PC-3 (cell line): ENCODE results near the gene EDC3. TPM values are rescaled to one million over a fixed set of nuclear protein-coding genes. Genes with fewer than 3 reads are reported as not detected.

ENCODE experiments used
- ATAC-seq: fragments of 200-7000 bp; cut with Tn5 transposase; 2 replicates; pipeline ENCODE4 v1.9.1; 2020; ENCODE audit warnings: mild to moderate bottlenecking, moderate library complexity
- BruUV-seq: library from RNA; stranded (reverse); fragments of 400-500 nt; replicated peaks from 2 replicates; lab custom pipeline; 2021; lab: Mats Ljungman, UMichigan
- CTCF ChIA-PET: fragments of 300-600 bp; sonication (Branson Sonifier 250); formaldehyde crosslinking; loops from one replicate; lab custom pipeline; 2022; ENCODE audit warnings: antibody characterized with exemption; lab: Charles Lee
- POLR2A ChIA-PET: fragments of 300-600 bp; sonication (Branson Sonifier 250); formaldehyde crosslinking; loops from one replicate; lab custom pipeline; 2022; ENCODE audit warnings: antibody characterized with exemption; ENCODE audit not compliant: unreplicated experiment; lab: Charles Lee
- DNase-seq: peaks from one replicate; pipeline ENCODE4 v3.0.0-alpha.2; 2015
- H2AFZ ChIP-seq: fragments of 300-600 bp; sonication (generic); 2 replicates; pipeline ENCODE4 v1.6.0; 2016; ENCODE audit warnings: antibody characterized with exemption, low read length
- H3F3A ChIP-seq: fragments of 300-600 bp; sonication (generic); one replicate; pipeline ENCODE4 v1.6.0; 2017; ENCODE audit warnings: antibody characterized with exemption, low read length, control low read depth, mild to moderate bottlenecking; ENCODE audit not compliant: unreplicated experiment
- H3K27ac ChIP-seq: fragments of 300-600 bp; sonication (generic); 2 replicates; pipeline ENCODE4 v1.5.1; 2016; ENCODE audit warnings: mild to moderate bottlenecking, low read length
- H3K27me3 ChIP-seq: fragments of 300-600 bp; sonication (generic); 2 replicates; pipeline ENCODE4 v1.6.1; 2016; ENCODE audit warnings: low read length, mixed read lengths
- H3K36me3 ChIP-seq: fragments of 300-600 bp; sonication (generic); 2 replicates; pipeline ENCODE4 v1.6.1; 2016; ENCODE audit warnings: low read depth, mixed run types, low read length, mixed read lengths
- H3K4me1 ChIP-seq: fragments of 300-600 bp; sonication (generic); 2 replicates; pipeline ENCODE4 v1.5.1; 2016; ENCODE audit warnings: low read length; ENCODE audit not compliant: insufficient read depth
- H3K4me2 ChIP-seq: fragments of 300-600 bp; sonication (generic); 2 replicates; pipeline ENCODE4 v1.6.0; 2016; ENCODE audit warnings: low read length
- H3K4me3 ChIP-seq: fragments of 300-600 bp; sonication (generic); 2 replicates; pipeline ENCODE4 v1.5.1; 2016; ENCODE audit warnings: mild to moderate bottlenecking, low read length, mixed read lengths
- H3K79me2 ChIP-seq: fragments of 300-600 bp; sonication (generic); 2 replicates; pipeline ENCODE4 v1.6.1; 2017; ENCODE audit warnings: low read length, mixed read lengths
- H3K9ac ChIP-seq: fragments of 300-600 bp; sonication (generic); 2 replicates; pipeline ENCODE4 v1.6.0; 2016; ENCODE audit warnings: mild to moderate bottlenecking, low read length
- H3K9me2 ChIP-seq: fragments of 300-600 bp; sonication (generic); replicated peaks from 2 replicates; pipeline ENCODE4 v1.6.1; 2016; ENCODE audit warnings: mixed run types, low read length, mixed read lengths
- H3K9me3 ChIP-seq: fragments of 300-600 bp; sonication (generic); 2 replicates; pipeline ENCODE4 v1.6.1; 2016; ENCODE audit warnings: low read length, mixed read lengths
- H4K20me1 ChIP-seq: fragments of 300-600 bp; sonication (generic); 2 replicates; pipeline ENCODE4 v1.6.1; 2016; ENCODE audit warnings: low read length, mixed read lengths
- EZH2 ChIP-seq: fragments of 300-600 bp; sonication (generic); IDR thresholded peaks from one replicate; pipeline ENCODE4 v1.6.1; 2017; ENCODE audit warnings: antibody characterized with exemption, mild to moderate bottlenecking, low read length; ENCODE audit not compliant: unreplicated experiment
- EZH2phosphoT487 ChIP-seq: fragments of 300-600 bp; sonication (generic); IDR thresholded peaks from 2 replicates; pipeline ENCODE4 v1.6.1; 2018; ENCODE audit warnings: mild to moderate bottlenecking, antibody characterized with exemption, low read length, borderline replicate concordance
- intact Hi-C: fragments of 100-400 bp; cut with micrococcal nuclease; formaldehyde crosslinking; loops from 2 replicates; pipeline ENCODE4 v1.9.0; 2023
- total RNA-seq: library from RNA; depleted of rRNA; stranded (reverse); fragments of >200 nt; gene quantifications from 2 replicates; pipeline ENCODE4 v1.2.3, GENCODE V29; 2014
- TF ChIP-seq, protein P1 (sequence below): fragments of 300-600 bp; sonication (generic); conservative IDR thresholded peaks from 2 replicates; pipeline ENCODE4 v1.5.1; 2017; ENCODE audit warnings: antibody characterized with exemption, low read depth, mild to moderate bottlenecking, low read length

Gene EDC3
- total RNA-seq, 1 experiment from 2014 or later, result 9.9 TPM

DNA sequence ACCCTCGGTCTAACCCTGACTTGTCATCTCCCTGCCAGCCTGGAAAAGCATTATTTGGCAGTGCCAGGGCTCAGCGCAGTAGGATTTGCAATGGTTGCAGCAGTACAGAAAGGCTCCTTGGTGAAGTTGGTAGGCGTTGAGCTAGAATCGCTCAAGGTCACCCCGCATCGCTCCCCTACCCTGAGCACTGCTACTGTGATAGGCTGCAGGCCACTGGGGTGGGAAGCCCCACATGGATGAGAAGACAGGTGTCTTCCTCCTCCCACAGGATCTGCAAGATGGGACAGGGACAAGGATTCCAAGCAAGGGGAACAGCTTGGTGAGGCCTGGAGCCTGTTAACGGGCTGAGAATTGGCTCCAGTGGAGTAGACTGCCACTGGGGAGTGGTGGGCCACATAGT, 69.5 kb downstream of the EDC3 start:
- H3K79me2 ChIP-seq, result peaks cover 13% of the 10 kb centered on the region
- no peaks in the 10 kb centered on the region for H3K4me1 ChIP-seq
- H3K27ac ChIP-seq, result no peak overlapping the region
- H3F3A ChIP-seq, result no peaks in the 10 kb centered on the region
- no peak for DNase-seq
- TF ChIP-seq EZH2, result no peak
- TF ChIP-seq, protein P1, sequence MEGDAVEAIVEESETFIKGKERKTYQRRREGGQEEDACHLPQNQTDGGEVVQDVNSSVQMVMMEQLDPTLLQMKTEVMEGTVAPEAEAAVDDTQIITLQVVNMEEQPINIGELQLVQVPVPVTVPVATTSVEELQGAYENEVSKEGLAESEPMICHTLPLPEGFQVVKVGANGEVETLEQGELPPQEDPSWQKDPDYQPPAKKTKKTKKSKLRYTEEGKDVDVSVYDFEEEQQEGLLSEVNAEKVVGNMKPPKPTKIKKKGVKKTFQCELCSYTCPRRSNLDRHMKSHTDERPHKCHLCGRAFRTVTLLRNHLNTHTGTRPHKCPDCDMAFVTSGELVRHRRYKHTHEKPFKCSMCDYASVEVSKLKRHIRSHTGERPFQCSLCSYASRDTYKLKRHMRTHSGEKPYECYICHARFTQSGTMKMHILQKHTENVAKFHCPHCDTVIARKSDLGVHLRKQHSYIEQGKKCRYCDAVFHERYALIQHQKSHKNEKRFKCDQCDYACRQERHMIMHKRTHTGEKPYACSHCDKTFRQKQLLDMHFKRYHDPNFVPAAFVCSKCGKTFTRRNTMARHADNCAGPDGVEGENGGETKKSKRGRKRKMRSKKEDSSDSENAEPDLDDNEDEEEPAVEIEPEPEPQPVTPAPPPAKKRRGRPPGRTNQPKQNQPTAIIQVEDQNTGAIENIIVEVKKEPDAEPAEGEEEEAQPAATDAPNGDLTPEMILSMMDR, result no peak
- TF ChIP-seq EZH2phosphoT487, result no peak
- BruUV-seq, result no TSS peak
- no peaks in the 10 kb centered on the region for H3K9me2 ChIP-seq
- CTCF ChIA-PET, result no interaction called here
- H3K27me3 ChIP-seq, result no peaks in the 10 kb centered on the region
- peaks cover 15% of the 10 kb centered on the region for H4K20me1 ChIP-seq
- no peak overlapping the region for H3K4me3 ChIP-seq
- H3K9ac ChIP-seq, result no peak overlapping the region
- no peaks in the 10 kb centered on the region for H3K9me3 ChIP-seq
- no peak for ATAC-seq
- H3K4me2 ChIP-seq, result no peak overlapping the region
- H3K36me3 ChIP-seq, result peaks cover 69% of the 10 kb centered on the region
- no peak overlapping the region for H2AFZ ChIP-seq
- POLR2A ChIA-PET, result no interaction called here
- intact Hi-C loops, result no loop called here

DNA sequence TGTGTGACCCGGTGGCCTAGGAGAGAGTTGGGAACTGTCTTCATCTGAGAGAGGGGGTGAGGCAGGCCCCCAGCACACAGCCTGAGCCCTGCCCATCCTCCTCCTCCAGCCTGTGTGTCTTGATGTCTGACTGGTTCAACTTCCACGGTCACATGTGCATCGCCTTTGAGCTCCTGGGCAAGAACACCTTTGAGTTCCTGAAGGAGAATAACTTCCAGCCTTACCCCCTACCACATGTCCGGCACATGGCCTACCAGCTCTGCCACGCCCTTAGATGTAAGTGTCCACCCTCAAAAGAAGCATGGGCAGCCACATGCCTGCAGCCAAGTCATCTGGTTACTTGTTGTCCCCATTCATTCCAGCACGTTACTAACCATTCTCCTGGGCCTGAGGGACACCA, 70.1 kb downstream of the EDC3 start:
- H3K9me2 ChIP-seq, result no peaks in the 10 kb centered on the region
- H4K20me1 ChIP-seq, result peaks cover 18% of the 10 kb centered on the region
- no peak for DNase-seq
- no peaks in the 10 kb centered on the region for H3K4me1 ChIP-seq
- no peak overlapping the region for H3K9ac ChIP-seq
- ChIA-PET POLR2A (no interaction called here), CTCF (no interaction called here)
- H3F3A ChIP-seq, result no peaks in the 10 kb centered on the region
- H2AFZ ChIP-seq, result no peak overlapping the region
- no peak overlapping the region for H3K4me2 ChIP-seq
- H3K27me3 ChIP-seq, result no peaks in the 10 kb centered on the region
- H3K27ac ChIP-seq, result no peak overlapping the region
- intact Hi-C loops, result no loop called here
- no peaks in the 10 kb centered on the region for H3K9me3 ChIP-seq
- peaks cover 18% of the 10 kb centered on the region for H3K79me2 ChIP-seq
- no TSS peak for BruUV-seq
- no peak for ATAC-seq
- TF ChIP-seq EZH2phosphoT487, result no peak
- no peak for TF ChIP-seq EZH2
- TF ChIP-seq, protein P1, result no peak
- H3K4me3 ChIP-seq, result no peak overlapping the region
- H3K36me3 ChIP-seq, result peaks cover 75% of the 10 kb centered on the region

DNA sequence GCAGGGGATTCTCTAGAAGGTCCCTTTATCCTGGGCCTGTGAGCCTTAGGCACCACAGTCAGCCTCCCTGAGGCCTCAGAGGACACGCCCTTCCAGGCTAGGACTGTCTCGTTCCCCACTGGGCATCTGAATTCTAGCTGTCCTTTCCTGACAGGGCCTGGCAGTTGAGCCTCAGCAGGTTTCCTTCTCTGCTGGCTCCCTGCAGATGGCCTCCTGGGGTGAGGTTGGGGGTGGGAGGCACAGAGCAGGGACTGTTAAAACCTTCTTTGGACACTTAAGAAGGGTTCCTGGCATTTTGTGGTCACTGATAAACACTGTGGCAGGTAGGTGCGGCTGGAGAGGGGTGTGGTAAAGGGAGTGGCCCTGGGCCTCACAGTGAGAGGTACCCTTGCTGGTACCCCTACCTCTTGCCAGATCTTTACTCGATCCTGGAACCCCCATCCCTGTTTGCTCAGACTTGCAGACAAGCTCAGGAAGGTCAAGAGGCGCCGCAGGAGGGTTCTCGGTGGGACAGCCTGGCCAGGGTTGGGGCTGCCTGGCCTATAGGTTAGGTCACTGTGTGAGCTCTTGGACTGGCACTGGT, 71.7 kb downstream of the EDC3 start:
- Histone ChIP-seq H3K36me3 (peaks cover 89% of the 10 kb centered on the region), H3K9me3 (no peaks in the 10 kb centered on the region), H3K9ac (no peak overlapping the region), H3K9me2 (no peaks in the 10 kb centered on the region), H3K4me3 (no peak overlapping the region), H3K4me1 (no peaks in the 10 kb centered on the region), H4K20me1 (peaks cover 19% of the 10 kb centered on the region), H3F3A (no peaks in the 10 kb centered on the region), H3K27ac (no peak overlapping the region), H3K27me3 (no peaks in the 10 kb centered on the region), H3K79me2 (peaks cover 34% of the 10 kb centered on the region), H2AFZ (no peak overlapping the region), H3K4me2 (no peak overlapping the region)
- TF ChIP-seq, protein P1, result no peak
- TF ChIP-seq EZH2 (no peak), EZH2phosphoT487 (no peak)
- BruUV-seq, result no TSS peak
- ATAC-seq (no peak), DNase-seq (no peak)
- POLR2A ChIA-PET, result no interaction called here
- CTCF ChIA-PET, result no interaction called here
- intact Hi-C loops, result no loop called here
